ENCODE data around the gene FLVCR2. TPM values are rescaled to one million over a fixed set of nuclear protein-coding genes. Genes with fewer than 3 reads are reported as not detected.

Gene FLVCR2
- total and polyA plus RNA-seq, 2 of the 13 experiments (the other 11 are each of a cell fraction or from before 2014, with no cell fraction given): 9.9 to 10.5 TPM

DNA sequence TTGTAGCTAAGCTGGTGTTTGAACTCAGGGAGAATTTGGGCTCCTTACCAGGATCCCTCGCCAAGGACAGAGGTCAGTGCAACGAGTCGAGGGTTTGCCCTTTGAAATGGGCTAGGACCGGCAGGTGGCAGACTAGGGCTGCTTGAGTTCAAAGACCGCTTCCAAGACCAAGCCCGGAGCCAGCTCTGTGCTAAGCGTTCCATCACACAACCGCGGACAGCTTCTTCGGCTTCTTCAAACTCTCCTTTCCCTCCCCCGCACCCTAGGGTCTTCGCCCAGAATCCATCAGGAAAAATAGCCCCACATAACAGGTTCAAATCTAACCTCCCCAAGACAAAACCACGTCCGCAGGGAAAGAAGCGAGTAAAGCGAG is 705 bp upstream of the FLVCR2 start (continued):
- TF ChIP-seq, protein P1, sequence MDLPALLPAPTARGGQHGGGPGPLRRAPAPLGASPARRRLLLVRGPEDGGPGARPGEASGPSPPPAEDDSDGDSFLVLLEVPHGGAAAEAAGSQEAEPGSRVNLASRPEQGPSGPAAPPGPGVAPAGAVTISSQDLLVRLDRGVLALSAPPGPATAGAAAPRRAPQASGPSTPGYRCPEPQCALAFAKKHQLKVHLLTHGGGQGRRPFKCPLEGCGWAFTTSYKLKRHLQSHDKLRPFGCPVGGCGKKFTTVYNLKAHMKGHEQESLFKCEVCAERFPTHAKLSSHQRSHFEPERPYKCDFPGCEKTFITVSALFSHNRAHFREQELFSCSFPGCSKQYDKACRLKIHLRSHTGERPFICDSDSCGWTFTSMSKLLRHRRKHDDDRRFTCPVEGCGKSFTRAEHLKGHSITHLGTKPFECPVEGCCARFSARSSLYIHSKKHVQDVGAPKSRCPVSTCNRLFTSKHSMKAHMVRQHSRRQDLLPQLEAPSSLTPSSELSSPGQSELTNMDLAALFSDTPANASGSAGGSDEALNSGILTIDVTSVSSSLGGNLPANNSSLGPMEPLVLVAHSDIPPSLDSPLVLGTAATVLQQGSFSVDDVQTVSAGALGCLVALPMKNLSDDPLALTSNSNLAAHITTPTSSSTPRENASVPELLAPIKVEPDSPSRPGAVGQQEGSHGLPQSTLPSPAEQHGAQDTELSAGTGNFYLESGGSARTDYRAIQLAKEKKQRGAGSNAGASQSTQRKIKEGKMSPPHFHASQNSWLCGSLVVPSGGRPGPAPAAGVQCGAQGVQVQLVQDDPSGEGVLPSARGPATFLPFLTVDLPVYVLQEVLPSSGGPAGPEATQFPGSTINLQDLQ (CRISPR knock-in tag; IDR thresholded peaks at IDR 0.05): no peak
- TF ChIP-seq CHD4 (IDR thresholded peaks at IDR 0.05; ENCODE audit: borderline replicate concordance, low read length) (no peak), HOXA3 (CRISPR knock-in tag; IDR thresholded peaks at IDR 0.05) (0 out of 2 replicates have a peak, but pooled peaks have one; percentile 13), ZNF121 (CRISPR knock-in tag; IDR thresholded peaks at IDR 0.05) (no peak), CEBPG (CRISPR knock-in tag; IDR thresholded peaks at IDR 0.05) (0 out of 2 replicates have a peak, but pooled peaks have one; percentile 45), ZNF878 (CRISPR knock-in tag; IDR thresholded peaks at IDR 0.05) (no peak), ZNF570 (CRISPR knock-in tag; IDR thresholded peaks at IDR 0.05; ENCODE audit: borderline replicate concordance) (no peak), CBX2 (IDR thresholded peaks at IDR 0.05; ENCODE audit: low read depth, low read length) (no peak), CBX2 (CRISPR knock-in tag; IDR thresholded peaks at IDR 0.05; ENCODE audit: low read depth) (no peak), ZNF619 (CRISPR knock-in tag; IDR thresholded peaks at IDR 0.05) (0 out of 2 replicates have a peak, but pooled peaks have one; percentile 53), XRCC5 (optimal IDR thresholded peaks at IDR 0.05; ENCODE audit: low read length) (peak; percentile 16), ZFP62 (CRISPR knock-in tag; IDR thresholded peaks at IDR 0.05) (no peak), ZSCAN12 (CRISPR knock-in tag; IDR thresholded peaks at IDR 0.05) (no peak), IRF2 (CRISPR knock-in tag; IDR thresholded peaks at IDR 0.05) (0 out of 2 replicates have a peak, but pooled peaks have one; percentile 20), REST (IDR thresholded peaks at IDR 0.05; ENCODE audit: borderline replicate concordance in 1 of 2, low read depth in 1 of 2, low read length in 2 of 2) (no peak), NCOR1 (IDR thresholded peaks at IDR 0.05; ENCODE audit: borderline replicate concordance, low read length) (no peak), CENPX (CRISPR knock-in tag; IDR thresholded peaks at IDR 0.05) (no peak), NCOA2 (CRISPR knock-in tag; IDR thresholded peaks at IDR 0.05) (no peak)
- TF ChIP-seq, protein P2, sequence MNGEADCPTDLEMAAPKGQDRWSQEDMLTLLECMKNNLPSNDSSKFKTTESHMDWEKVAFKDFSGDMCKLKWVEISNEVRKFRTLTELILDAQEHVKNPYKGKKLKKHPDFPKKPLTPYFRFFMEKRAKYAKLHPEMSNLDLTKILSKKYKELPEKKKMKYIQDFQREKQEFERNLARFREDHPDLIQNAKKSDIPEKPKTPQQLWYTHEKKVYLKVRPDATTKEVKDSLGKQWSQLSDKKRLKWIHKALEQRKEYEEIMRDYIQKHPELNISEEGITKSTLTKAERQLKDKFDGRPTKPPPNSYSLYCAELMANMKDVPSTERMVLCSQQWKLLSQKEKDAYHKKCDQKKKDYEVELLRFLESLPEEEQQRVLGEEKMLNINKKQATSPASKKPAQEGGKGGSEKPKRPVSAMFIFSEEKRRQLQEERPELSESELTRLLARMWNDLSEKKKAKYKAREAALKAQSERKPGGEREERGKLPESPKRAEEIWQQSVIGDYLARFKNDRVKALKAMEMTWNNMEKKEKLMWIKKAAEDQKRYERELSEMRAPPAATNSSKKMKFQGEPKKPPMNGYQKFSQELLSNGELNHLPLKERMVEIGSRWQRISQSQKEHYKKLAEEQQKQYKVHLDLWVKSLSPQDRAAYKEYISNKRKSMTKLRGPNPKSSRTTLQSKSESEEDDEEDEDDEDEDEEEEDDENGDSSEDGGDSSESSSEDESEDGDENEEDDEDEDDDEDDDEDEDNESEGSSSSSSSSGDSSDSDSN (CRISPR knock-in tag; IDR thresholded peaks at IDR 0.05): 0 out of 2 replicates have a peak, but pooled peaks have one; percentile 28
- TF ChIP-seq, protein P3, sequence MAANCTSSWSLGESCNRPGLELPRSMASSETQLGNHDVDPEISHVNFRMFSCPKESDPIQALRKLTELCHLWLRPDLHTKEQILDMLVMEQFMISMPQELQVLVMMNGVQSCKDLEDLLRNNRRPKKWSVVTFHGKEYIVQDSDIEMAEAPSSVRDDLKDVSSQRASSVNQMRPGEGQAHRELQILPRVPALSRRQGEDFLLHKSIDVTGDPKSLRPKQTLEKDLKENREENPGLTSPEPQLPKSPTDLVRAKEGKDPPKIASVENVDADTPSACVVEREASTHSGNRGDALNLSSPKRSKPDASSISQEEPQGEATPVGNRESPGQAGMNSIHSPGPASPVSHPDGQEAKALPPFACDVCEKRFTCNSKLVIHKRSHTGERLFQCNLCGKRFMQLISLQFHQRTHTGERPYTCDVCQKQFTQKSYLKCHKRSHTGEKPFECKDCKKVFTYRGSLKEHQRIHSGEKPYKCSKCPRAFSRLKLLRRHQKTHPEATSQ (CRISPR knock-in tag; IDR thresholded peaks at IDR 0.05; ENCODE audit: borderline replicate concordance): peak; percentile 57; the same call in 1 of the 2 replicates
- TF ChIP-seq, protein P4, sequence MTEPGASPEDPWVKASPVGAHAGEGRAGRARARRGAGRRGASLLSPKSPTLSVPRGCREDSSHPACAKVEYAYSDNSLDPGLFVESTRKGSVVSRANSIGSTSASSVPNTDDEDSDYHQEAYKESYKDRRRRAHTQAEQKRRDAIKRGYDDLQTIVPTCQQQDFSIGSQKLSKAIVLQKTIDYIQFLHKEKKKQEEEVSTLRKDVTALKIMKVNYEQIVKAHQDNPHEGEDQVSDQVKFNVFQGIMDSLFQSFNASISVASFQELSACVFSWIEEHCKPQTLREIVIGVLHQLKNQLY (CRISPR knock-in tag; IDR thresholded peaks at IDR 0.05): no peak

Measured in HepG2 (cell line).